Measurements from ENCODE around the gene APLN.

The APLN gene

DNA sequence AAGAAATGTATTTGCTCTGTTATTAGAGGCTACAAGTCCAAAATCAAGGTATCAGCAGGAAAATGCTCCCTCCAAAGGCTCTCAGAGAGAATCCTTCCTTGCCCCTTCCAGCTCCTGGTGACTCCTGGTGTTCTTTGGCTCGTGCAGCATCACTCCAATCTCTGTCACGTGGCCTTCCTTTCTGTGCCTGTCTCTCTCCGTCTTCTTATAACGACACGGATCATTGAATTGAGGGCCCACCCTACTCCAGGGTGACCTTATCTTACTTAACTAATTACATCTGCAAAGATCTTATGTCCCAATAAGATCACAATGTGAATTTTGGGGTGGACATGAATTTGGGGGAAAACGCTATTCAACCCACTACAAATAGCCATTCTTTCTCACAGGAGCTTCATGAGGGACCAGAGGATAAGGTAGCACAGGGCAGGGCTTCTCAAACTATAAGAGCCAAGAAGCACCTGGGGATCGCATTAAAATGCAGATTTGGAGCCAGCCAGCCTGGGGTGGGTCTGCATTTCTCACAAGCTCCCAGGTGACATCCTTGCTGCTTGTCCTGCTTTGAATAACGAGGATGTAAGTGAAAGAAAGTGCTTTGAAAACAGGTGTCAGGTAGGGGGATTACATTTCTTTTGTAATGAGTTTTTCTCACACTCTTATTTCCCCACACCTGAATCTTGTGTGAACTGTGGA, 41.9 kb upstream of the APLN start:
- no peak for DNase-seq (ENCODE audit: low read depth)
- TF ChIP-seq, protein P1, sequence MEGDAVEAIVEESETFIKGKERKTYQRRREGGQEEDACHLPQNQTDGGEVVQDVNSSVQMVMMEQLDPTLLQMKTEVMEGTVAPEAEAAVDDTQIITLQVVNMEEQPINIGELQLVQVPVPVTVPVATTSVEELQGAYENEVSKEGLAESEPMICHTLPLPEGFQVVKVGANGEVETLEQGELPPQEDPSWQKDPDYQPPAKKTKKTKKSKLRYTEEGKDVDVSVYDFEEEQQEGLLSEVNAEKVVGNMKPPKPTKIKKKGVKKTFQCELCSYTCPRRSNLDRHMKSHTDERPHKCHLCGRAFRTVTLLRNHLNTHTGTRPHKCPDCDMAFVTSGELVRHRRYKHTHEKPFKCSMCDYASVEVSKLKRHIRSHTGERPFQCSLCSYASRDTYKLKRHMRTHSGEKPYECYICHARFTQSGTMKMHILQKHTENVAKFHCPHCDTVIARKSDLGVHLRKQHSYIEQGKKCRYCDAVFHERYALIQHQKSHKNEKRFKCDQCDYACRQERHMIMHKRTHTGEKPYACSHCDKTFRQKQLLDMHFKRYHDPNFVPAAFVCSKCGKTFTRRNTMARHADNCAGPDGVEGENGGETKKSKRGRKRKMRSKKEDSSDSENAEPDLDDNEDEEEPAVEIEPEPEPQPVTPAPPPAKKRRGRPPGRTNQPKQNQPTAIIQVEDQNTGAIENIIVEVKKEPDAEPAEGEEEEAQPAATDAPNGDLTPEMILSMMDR (conservative IDR thresholded peaks at IDR 0.05; ENCODE audit: low read depth, low read length): no peak
- no peak overlapping the region for H3K4me3 ChIP-seq (ENCODE audit: low read length)

DNA sequence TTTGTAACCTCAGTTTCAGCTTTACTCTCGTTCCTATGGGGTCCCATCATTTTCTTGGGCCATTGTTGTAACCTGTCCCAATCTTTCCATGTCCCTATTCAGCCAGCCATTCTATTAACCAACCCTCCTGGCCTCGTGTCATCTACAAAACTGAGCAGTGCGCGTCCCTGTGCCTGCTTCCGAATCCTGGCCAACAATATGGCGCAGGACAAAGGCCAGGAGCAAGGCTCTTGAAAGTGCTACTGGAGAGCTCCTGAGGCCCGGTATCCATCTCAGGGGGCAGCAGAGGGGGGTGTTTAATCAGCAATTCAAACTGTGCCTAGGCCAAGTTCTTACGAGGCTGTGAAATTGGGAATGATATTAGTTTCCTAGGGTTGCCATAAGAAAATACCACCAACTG, 41.2 kb upstream of the APLN start:
- DNase-seq (ENCODE audit: low read depth): no peak
- TF ChIP-seq, protein P1 (conservative IDR thresholded peaks at IDR 0.05; ENCODE audit: low read depth, low read length): no peak

DNA sequence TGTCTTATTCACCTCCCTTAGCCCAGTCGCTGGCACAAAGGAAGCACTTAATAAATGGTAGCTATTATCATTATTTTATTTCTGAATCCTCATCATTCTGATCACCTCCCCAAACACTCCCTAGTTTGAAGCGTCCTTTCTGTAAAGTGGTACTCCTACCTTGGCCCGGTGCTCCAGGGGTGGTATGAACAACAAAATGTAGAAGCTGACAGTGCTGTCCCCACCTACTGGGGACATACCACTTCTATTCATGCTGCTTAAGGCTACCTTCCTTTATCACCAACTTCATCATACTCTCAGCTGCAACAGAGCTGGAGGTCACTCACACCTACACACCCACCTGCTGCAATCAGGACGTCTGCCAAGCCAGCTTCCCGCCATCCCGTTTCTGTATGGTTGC, 40.8 kb upstream of the APLN start:
- DNase-seq (ENCODE audit: low read depth): no peak
- H3K4me3 ChIP-seq (ENCODE audit: low read length): no peak overlapping the region
- TF ChIP-seq, protein P1 (conservative IDR thresholded peaks at IDR 0.05; ENCODE audit: low read depth, low read length): no peak

More for the DNA sequence above, 41.2 kb upstream of the APLN start:
- H3K4me3 ChIP-seq (ENCODE audit: low read length): no peak overlapping the region

DNA sequence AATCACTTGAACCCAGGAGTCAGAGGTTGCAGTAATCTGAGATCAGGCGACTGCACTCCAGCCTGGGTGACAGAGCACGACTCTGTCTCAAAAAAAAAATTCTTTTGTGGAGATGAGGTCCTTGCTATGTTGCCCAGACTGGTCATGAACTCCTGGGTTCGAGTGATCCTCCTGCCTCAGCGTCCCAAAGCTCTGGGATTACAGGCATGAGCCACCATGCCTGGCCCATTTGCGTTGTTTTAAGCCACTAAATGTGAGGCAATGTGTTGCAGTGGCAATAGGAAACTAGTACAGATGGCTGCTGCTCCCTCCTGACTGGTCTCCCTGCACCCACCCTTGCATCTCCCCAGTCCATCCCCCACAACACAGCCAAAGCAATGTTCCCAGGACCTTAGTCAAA, 40.0 kb upstream of the APLN start:
- DNase-seq (ENCODE audit: low read depth): no peak
- no peak overlapping the region for H3K4me3 ChIP-seq (ENCODE audit: low read length)
- TF ChIP-seq, protein P1 (conservative IDR thresholded peaks at IDR 0.05; ENCODE audit: low read depth, low read length): no peak

DNA sequence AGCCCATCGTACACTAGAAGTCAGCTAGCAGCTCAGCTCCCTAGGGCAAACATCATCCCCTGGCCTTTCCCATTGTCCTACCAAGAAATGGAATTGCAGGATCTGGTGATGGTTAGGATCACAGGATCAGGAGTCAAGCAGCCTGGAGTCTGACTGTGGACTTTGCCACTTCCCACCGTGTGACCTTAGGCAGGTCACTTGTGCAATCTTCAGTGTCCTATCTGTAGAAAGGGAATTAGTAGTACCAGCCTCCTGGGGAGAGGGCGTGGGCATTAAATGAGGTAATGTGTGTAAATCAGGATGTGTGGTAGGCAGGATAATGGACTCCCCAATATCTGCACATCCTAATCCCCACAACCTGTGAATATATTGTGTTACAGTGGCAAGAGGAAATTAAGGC, 38.6 kb upstream of the APLN start:
- H3K4me3 ChIP-seq (ENCODE audit: low read length): no peak overlapping the region
- TF ChIP-seq, protein P1 (conservative IDR thresholded peaks at IDR 0.05; ENCODE audit: low read depth, low read length): no peak
- DNase-seq (ENCODE audit: low read depth): no peak

DNA sequence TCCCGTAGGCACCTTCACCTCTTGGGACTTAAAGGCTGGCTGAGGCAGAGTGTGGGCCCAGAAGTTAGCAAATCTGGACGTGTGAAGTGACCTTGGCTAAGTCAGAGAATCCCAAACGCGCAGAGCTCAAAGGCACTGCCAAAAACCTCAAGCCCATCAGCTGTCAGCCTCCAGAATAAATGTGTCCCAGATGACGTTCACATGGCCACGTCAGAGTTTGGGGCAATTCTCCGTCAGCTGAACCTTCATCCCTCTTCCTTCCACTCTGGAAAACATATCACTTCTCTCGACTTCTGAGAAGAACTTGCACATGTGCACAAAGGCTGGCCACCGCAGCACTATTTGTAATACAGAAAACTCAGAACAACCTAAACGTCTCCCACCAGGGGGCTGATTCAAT, 35.7 kb upstream of the APLN start:
- DNase-seq (ENCODE audit: low read depth): no peak
- TF ChIP-seq, protein P1 (conservative IDR thresholded peaks at IDR 0.05; ENCODE audit: low read depth, low read length): no peak
- H3K4me3 ChIP-seq (ENCODE audit: low read length): no peak overlapping the region

DNA sequence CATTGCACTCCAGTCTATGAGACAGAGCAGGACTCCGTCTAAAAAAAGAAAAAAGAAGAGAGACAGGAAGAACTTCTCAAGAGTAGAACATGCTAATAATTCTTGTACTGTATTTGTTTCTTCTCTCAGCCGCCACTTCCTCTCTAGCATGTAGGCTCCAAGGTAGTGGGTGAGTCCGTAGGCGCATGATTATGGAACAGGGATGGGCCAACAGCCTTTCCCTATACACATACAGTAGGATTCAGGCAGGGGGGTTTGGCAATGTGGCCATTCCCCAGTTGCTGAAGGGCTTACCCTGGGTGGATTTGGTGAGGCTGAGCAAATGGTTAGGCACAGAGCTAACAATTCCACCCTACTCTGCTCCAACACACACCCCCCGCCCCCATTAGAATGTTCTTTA, 35.0 kb upstream of the APLN start:
- no peak overlapping the region for H3K4me3 ChIP-seq (ENCODE audit: low read length)
- TF ChIP-seq, protein P1 (conservative IDR thresholded peaks at IDR 0.05; ENCODE audit: low read depth, low read length): no peak
- no peak for DNase-seq (ENCODE audit: low read depth)

Data from retinal pigment epithelial cell (primary cell).